Activated T-cell treated with anti-CD3 and anti-CD28 coated beads, Interleukin-2, amount 50 U/mL, for 72 hours (primary cell): ENCODE measurements around the gene TRDMT1. TPM values are rescaled to one million over a fixed set of nuclear protein-coding genes. Genes with fewer than 3 reads are reported as not detected.
A peak's percentile ranks its signal among the peaks of the same experiment; 100 is the strongest.

ENCODE experiments used
- ATAC-seq, 2 donors: fragments of 150-1000 bp; cut with Tn5 transposase; replicated peaks in 1 of 2; 2 replicates each; pipeline ENCODE4 v1.10.0; 2021; ENCODE audit warnings: moderate library complexity in 2 of 2, mild to moderate bottlenecking in 1 of 2
- DNase-seq, 2 donors: peaks; one replicate each; pipeline ENCODE4 v3.0.0; 2021 to 2022; ENCODE audit warnings: mixed read lengths in 1 of 2
- H3K27ac Mint-ChIP-seq: one replicate; pipeline ENCODE4 v1.8.0; 2022; ENCODE audit warnings: mild to moderate bottlenecking, moderate library complexity, mixed read lengths
- H3K27me3 Mint-ChIP-seq: one replicate; pipeline ENCODE4 v1.8.0; 2022; ENCODE audit warnings: low read depth, mixed read lengths
- H3K36me3 Mint-ChIP-seq, 2 donors: one replicate each; pipeline ENCODE4 v1.8.0; 2022; ENCODE audit warnings: mixed read lengths in 2 of 2, mild to moderate bottlenecking in 1 of 2; ENCODE audit not compliant: insufficient read depth in 2 of 2
- H3K4me1 Mint-ChIP-seq: one replicate; pipeline ENCODE4 v1.8.0; 2022; ENCODE audit warnings: low read depth, mixed read lengths
- H3K4me3 Mint-ChIP-seq, 2 donors: one replicate each; pipeline ENCODE4 v1.8.0; 2022; ENCODE audit warnings: mild to moderate bottlenecking in 2 of 2, mixed read lengths in 2 of 2, moderate library complexity in 2 of 2
- H3K9me3 Mint-ChIP-seq, 2 donors: one replicate each; pipeline ENCODE4 v1.8.0; 2022; ENCODE audit warnings: mixed read lengths in 2 of 2
- total RNA-seq, 2 donors: library from RNA; stranded (reverse); gene quantifications; one replicate each; pipeline ENCODE4 v1.2.3, GENCODE V29; 2022

The TRDMT1 gene
- total RNA-seq, 2 donors from 2014 or later = 5.5 to 8.7 TPM

DNA sequence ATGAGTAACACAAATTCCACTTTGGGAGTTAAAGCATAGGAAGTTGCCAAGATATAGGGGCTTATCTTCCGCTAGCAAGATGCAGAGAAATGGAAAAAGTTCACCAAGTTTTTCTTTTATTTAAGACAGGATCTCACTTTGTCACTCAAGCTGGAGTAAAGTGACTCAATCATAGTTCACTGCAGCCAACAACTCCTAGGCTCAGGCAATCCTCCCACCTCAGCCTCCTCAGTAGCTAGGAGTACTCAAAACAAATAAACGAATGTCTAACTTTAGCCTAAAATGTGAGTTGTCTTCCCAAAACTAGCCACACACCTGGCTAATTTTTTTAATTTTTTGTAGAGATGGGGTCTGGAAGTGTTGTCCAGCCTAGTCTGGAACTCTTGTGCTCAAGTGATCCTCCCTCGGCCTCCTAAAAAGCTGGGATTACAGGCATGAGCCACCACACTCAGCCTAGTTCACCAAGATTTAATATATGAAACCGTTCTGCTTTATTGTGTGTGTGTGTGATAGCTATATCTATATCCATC, 36.5 kb upstream of the TRDMT1 start:
- Mint-ChIP-seq H3K4me3 (no peak overlapping the region), H3K4me1 (peaks cover 18% of the 10 kb centered on the region), H3K27me3 (no peaks in the 10 kb centered on the region), H3K27ac (no peak overlapping the region), H3K9me3 (no peaks in the 10 kb centered on the region), H3K36me3 (peaks cover 13 to 19% of the 10 kb centered on the region in 2 donors)
- no peak for DNase-seq
- ATAC-seq = no peak

DNA sequence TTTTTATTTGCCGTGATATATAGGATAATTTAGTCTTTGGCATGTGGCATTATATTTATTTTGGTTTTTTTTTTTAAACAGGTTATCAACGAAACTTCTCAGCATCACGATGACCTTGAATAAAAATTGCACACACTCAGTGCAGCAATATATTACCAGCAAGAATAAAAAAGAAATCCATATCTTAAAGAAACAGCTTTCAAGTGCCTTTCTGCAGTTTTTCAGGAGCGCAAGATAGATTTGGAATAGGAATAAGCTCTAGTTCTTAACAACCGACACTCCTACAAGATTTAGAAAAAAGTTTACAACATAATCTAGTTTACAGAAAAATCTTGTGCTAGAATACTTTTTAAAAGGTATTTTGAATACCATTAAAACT, 35.7 kb upstream of the TRDMT1 start:
- Mint-ChIP-seq H3K27me3 (no peaks in the 10 kb centered on the region), H3K27ac (no peak overlapping the region), H3K4me3 (no peak overlapping the region), H3K36me3 (peaks cover 18 to 19% of the 10 kb centered on the region in 2 donors), H3K9me3 (no peaks in the 10 kb centered on the region), H3K4me1 (peaks cover 24% of the 10 kb centered on the region)
- no peak for DNase-seq
- ATAC-seq = no peak

DNA sequence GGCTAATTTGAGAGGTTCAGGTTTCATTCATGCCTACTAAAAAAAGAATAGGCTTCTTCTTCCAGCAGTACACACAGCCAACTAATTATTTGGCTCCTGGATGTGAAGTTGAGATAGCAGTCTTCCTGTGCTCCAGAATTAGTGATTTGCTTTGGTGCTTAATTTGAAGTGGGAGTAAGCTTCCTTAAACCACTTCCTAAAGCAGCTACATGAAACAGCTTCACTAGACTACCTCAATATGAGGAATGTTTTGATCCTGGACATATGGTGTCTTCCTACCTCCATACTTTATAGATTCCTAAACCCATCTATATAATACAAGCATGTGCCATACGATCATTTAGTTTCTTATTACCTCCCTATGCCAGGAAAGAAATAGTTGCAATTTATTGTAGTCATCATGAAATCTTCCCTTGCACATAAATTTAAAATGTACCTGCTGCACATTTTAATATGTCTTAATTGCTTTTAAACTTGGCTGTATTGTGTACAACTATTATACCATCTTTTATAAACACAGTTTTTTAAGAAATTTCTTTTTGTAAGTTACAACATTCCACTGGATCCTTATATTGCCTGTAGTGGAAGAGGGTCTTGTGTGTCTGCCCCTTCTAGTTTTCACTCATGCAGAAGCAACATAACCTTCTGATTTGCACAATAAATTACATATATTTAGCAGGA, 35.1 kb upstream of the TRDMT1 start:
- ATAC-seq = no peak
- H3K4me1 Mint-ChIP-seq = peaks cover 29% of the 10 kb centered on the region
- H3K4me3 Mint-ChIP-seq = no peak overlapping the region
- no peak for DNase-seq
- H3K9me3 Mint-ChIP-seq = no peaks in the 10 kb centered on the region
- H3K27me3 Mint-ChIP-seq = no peaks in the 10 kb centered on the region
- peaks cover 19 to 20% of the 10 kb centered on the region in 2 donors for H3K36me3 Mint-ChIP-seq
- H3K27ac Mint-ChIP-seq = peak overlapping the region; percentile 68

DNA sequence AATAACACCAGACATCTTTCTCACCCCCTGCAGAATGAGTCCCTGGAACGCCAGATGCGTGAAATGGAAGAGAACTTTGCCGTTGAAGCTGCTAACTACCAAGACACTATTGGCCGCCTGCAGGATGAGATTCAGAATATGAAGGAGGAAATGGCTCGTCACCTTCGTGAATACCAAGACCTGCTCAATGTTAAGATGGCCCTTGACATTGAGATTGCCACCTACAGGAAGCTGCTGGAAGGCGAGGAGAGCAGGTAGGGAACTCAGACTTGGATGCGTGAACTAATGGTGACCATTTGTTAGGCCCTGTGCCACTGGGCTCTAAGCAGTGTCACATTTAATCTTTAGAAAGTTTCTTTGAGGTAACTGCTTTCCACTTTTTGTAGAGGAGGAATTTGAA, 33.7 kb upstream of the TRDMT1 start:
- no peak for DNase-seq
- peaks cover 21 to 22% of the 10 kb centered on the region in 2 donors for H3K36me3 Mint-ChIP-seq
- H3K4me3 Mint-ChIP-seq = no peak overlapping the region
- peaks cover 42% of the 10 kb centered on the region for H3K4me1 Mint-ChIP-seq
- H3K9me3 Mint-ChIP-seq = no peaks in the 10 kb centered on the region
- peak overlapping the region; percentile 61 for H3K27ac Mint-ChIP-seq
- ATAC-seq = no peak
- no peaks in the 10 kb centered on the region for H3K27me3 Mint-ChIP-seq

DNA sequence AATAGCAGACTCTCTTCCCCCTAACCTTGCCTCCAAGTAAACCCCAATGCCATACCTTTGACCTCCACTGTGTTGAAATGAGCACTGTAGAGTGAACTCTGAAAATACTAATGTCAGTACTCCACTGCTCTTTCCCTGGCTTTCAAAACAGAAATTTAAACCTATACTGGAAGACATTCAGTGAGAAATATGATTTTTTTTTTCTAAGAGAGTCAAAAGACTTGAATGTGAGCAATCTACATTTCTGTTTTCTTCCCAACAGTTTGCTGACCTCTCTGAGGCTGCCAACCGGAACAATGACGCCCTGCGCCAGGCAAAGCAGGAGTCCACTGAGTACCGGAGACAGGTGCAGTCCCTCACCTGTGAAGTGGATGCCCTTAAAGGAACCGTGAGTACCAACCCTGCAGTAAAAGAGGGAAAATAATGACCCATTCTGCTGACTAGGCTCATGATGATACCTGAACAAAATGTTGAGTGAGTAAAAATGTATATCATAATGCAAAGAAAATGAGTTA, 33.0 kb upstream of the TRDMT1 start:
- H3K36me3 Mint-ChIP-seq = peaks cover 21 to 22% of the 10 kb centered on the region in 2 donors
- no peak for ATAC-seq
- H3K27ac Mint-ChIP-seq = peak overlapping the region; percentile 11
- no peaks in the 10 kb centered on the region for H3K9me3 Mint-ChIP-seq
- no peaks in the 10 kb centered on the region for H3K27me3 Mint-ChIP-seq
- peak overlapping the region; percentile 14 to 19 for H3K4me3 Mint-ChIP-seq
- H3K4me1 Mint-ChIP-seq = peaks cover 42% of the 10 kb centered on the region
- DNase-seq = no peak

DNA sequence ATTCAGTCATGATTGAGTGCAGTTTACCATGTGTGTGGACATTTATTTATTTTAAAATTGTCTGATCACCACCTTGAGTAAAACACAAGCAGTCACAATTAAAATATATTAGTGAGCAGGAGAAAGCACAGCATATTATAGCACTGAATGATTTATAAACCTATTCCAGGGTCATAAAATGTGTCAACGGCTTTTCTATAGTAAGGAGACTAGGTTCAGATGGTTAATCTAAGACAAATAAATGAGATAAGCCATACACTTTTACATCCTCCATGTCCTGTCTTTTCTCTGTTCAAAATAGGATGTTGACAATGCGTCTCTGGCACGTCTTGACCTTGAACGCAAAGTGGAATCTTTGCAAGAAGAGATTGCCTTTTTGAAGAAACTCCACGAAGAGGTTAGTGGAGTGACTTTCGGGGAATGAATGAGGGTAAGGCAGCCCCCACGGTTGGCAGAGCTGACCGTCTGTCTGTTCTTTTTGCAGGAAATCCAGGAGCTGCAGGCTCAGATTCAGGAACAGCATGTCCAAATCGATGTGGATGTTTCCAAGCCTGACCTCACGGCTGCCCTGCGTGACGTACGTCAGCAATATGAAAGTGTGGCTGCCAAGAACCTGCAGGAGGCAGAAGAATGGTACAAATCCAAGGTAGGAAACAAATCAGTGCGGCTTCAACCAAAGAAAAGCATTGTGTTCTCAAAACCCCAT, 32.0 kb upstream of the TRDMT1 start:
- no peak overlapping the region for H3K4me3 Mint-ChIP-seq
- no peaks in the 10 kb centered on the region for H3K9me3 Mint-ChIP-seq
- H3K4me1 Mint-ChIP-seq = peaks cover 42% of the 10 kb centered on the region
- no peak overlapping the region for H3K27ac Mint-ChIP-seq
- no peak for DNase-seq
- H3K27me3 Mint-ChIP-seq = no peaks in the 10 kb centered on the region
- ATAC-seq = no peak
- H3K36me3 Mint-ChIP-seq = peaks cover 21 to 22% of the 10 kb centered on the region in 2 donors

DNA sequence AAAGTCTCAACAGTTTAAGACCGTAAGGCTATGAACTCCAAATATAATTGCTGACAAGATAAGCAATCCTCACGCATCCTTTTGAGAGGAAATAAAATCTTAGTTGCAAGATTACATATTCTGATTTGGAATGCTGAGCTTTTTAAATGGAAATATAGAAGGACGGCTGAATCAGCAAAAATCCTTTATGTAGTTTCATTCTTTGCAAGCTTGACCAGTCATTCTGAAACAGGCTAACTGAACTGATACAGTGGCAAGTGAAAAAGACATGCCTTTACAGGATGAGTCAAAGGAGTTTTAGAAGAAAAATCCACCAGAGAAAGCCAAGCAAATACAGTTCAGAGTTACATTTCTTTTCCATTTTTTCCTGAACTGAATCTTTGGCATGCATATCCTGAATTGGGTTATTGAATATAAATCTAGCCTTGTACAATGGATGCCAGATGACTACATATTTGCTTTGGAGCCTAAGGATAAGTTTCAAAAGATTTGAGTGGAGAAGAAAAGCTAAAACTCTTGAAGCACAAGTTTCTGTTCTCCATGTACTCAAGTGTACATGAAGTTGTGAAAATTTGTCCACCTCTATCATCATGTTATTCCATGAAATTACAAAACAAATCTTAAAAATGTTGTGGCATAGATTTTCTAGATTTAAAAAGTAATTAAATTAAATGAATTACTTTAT, 30.9 kb upstream of the TRDMT1 start:
- ATAC-seq = no peak
- no peak overlapping the region for H3K27ac Mint-ChIP-seq
- peaks cover 49% of the 10 kb centered on the region for H3K4me1 Mint-ChIP-seq
- no peaks in the 10 kb centered on the region for H3K27me3 Mint-ChIP-seq
- H3K36me3 Mint-ChIP-seq = peaks cover 21 to 22% of the 10 kb centered on the region in 2 donors
- no peaks in the 10 kb centered on the region for H3K9me3 Mint-ChIP-seq
- DNase-seq = peak in 1 of 2 donors; percentile 31
- peak overlapping the region; percentile 16 to 91 for H3K4me3 Mint-ChIP-seq

DNA sequence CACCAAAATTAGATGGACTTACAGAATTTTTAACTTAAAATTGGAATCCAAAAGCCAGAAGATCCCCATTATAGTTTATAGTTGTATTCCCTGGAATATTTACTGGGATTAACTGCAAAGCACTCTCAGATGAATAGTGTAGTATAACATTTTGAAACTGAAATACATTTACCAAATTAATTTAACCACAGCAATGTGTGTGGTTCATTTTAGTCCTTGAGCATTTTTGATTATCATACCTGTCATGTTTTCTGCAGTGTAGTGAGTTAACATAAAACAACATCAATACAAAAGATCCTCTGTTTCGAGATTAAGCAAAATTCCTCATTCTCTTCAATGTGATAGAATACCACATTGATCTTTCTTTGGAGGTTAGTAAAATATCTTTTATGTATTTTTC, 30.3 kb upstream of the TRDMT1 start:
- no peak for ATAC-seq
- H3K27ac Mint-ChIP-seq = peak overlapping the region; percentile 76
- peaks cover 6% of the 10 kb centered on the region for H3K27me3 Mint-ChIP-seq
- peaks cover 55% of the 10 kb centered on the region for H3K4me1 Mint-ChIP-seq
- no peak for DNase-seq
- H3K4me3 Mint-ChIP-seq = peak overlapping the region; percentile 91 to 97
- peaks cover 21 to 22% of the 10 kb centered on the region in 2 donors for H3K36me3 Mint-ChIP-seq
- no peaks in the 10 kb centered on the region for H3K9me3 Mint-ChIP-seq

DNA sequence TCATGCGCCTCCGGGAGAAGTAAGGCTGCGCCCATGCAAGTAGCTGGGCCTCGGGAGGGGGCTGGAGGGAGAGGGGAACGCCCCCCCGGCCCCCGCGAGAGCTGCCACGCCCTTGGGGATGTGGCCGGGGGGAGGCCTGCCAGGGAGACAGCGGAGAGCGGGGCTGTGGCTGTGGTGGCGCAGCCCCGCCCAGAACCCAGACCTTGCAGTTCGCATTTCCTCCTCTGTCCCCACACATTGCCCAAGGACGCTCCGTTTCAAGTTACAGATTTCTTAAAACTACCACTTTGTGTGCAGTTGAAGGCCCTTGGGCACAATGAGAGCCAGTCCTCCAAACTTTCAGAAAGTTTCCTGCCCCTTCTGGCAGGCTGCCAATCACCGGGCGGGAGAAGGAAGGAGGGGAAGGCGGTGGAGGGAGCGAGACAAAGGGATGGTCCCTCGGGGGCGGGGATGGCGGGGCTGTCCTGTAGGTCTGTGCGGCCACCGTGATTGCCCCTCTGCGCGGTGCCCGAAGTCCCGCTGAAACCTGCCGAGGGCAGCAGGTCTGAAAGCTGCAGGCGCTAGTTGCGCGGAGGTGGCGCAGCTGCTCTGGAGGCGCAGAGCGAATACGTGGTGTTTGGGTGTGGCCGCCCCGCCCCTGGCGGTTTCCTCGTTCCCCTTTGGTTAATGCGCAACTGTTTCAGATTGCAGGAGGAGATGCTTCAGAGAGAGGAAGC, 28.7 kb upstream of the TRDMT1 start:
- DNase-seq = peak; percentile 89 to 91
- H3K9me3 Mint-ChIP-seq = no peaks in the 10 kb centered on the region
- H3K27me3 Mint-ChIP-seq = peaks cover 22% of the 10 kb centered on the region
- H3K27ac Mint-ChIP-seq = peak overlapping the region; percentile 76
- peaks cover 13 to 16% of the 10 kb centered on the region in 2 donors for H3K36me3 Mint-ChIP-seq
- ATAC-seq = peak; percentile 51 to 56
- peaks cover 59% of the 10 kb centered on the region for H3K4me1 Mint-ChIP-seq
- H3K4me3 Mint-ChIP-seq = peak overlapping the region; percentile 91 to 97

DNA sequence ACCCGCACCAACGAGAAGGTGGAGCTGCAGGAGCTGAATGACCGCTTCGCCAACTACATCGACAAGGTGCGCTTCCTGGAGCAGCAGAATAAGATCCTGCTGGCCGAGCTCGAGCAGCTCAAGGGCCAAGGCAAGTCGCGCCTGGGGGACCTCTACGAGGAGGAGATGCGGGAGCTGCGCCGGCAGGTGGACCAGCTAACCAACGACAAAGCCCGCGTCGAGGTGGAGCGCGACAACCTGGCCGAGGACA, 28.2 kb upstream of the TRDMT1 start:
- peak overlapping the region; percentile 46 for H3K27ac Mint-ChIP-seq
- DNase-seq (no peak), ATAC-seq (peak in 1 of 2 donors; percentile 10)
- peaks cover 8 to 13% of the 10 kb centered on the region in 2 donors for H3K36me3 Mint-ChIP-seq
- H3K9me3 Mint-ChIP-seq = no peaks in the 10 kb centered on the region
- H3K27me3 Mint-ChIP-seq = peaks cover 25% of the 10 kb centered on the region
- peaks cover 54% of the 10 kb centered on the region for H3K4me1 Mint-ChIP-seq
- H3K4me3 Mint-ChIP-seq = peak overlapping the region; percentile 91 to 97

DNA sequence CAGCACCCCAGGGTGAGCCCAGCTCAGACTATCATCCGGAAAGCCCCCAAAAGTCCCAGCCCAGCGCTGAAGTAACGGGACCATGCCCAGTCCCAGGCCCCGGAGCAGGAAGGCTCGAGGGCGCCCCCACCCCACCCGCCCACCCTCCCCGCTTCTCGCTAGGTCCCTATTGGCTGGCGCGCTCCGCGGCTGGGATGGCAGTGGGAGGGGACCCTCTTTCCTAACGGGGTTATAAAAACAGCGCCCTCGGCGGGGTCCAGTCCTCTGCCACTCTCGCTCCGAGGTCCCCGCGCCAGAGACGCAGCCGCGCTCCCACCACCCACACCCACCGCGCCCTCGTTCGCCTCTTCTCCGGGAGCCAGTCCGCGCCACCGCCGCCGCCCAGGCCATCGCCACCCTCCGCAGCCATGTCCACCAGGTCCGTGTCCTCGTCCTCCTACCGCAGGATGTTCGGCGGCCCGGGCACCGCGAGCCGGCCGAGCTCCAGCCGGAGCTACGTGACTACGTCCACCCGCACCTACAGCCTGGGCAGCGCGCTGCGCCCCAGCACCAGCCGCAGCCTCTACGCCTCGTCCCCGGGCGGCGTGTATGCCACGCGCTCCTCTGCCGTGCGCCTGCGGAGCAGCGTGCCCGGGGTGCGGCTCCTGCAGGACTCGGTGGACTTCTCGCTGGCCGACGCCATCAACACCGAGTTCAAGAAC, 27.7 kb upstream of the TRDMT1 start:
- peaks cover 50% of the 10 kb centered on the region for H3K4me1 Mint-ChIP-seq

More for the DNA sequence above, 27.7 kb upstream of the TRDMT1 start:
- H3K9me3 Mint-ChIP-seq = no peaks in the 10 kb centered on the region
- ATAC-seq (peak; percentile 25 to 37), DNase-seq (peak; percentile 71 to 83)
- H3K27ac Mint-ChIP-seq = peak overlapping the region; percentile 95
- peaks cover 25% of the 10 kb centered on the region for H3K27me3 Mint-ChIP-seq
- peak overlapping the region; percentile 91 to 97 for H3K4me3 Mint-ChIP-seq
- peaks cover 3 to 11% of the 10 kb centered on the region in 2 donors for H3K36me3 Mint-ChIP-seq
